Adipose tissue (tissue), 3 donors: ENCODE measurements around the gene GGA1. TPM values are rescaled to one million over a fixed set of nuclear protein-coding genes. Genes with fewer than 3 reads are reported as not detected.
"Not testable (repeated sequence)": the region's sequence is repeated elsewhere in the genome, so short reads cannot be mapped to it uniquely, and the experiment has no call there.

Experiments
- H3K27ac ChIP-seq: one replicate; pipeline ENCODE4 v1.5.1; 2013; ENCODE audit warnings: low read depth, low read length
- WGBS, 3 donors: extraction: QIAGEN DNeasy Blood & Tissue Kit; methylation state at CpG; one replicate each; pipeline ENCODE4 v1.1.7; 2013; 5-methylcytosine and 5-hydroxymethylcytosine counted together
- polyA plus RNA-seq, 3 donors: library from polyadenylated mRNA; stranded (reverse); fragments of 200-250 nt; gene quantifications; one replicate each; pipeline ENCODE4 v1.2.3, GENCODE V29; 2013
- donor health status: healthy with polysubstance abuse.
- donor health status: Bipolar disorder and iron deficiency.
- donor health status: healthy.

The GGA1 gene
- polyA plus RNA-seq, 3 donors, result 24.2 to 33.1 (median 29.8) TPM

- no peak overlapping the region for H3K27ac ChIP-seq
- WGBS, 3 donors, result 17 to 73% (median 59%) methylated on average over 9 of the region's 9 CpGs
These were observed 38.5 kb upstream of the GGA1 start for GRCh38 chr22:37569921-37570660.

DNA sequence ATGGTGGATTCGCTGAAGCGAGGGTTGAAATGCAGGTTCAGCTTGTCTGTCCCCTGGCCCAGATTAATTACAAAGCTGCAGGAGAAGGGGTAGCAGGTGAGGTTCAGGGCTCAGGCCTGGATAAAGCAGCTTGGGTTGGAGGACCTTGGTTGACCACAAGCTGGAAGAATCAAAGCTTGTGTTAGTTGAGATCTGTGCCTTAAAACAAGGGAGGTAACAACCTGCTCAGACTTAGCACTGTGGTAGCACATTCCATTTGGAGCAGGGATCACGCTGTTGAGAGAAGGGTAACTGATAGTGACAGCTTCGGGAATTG, 38.0 kb upstream of the GGA1 start:
- H3K27ac ChIP-seq, result no peak overlapping the region
- WGBS, 3 donors, result 39 to 84% (median 78%) methylated on average over 4 of the region's 4 CpGs

DNA sequence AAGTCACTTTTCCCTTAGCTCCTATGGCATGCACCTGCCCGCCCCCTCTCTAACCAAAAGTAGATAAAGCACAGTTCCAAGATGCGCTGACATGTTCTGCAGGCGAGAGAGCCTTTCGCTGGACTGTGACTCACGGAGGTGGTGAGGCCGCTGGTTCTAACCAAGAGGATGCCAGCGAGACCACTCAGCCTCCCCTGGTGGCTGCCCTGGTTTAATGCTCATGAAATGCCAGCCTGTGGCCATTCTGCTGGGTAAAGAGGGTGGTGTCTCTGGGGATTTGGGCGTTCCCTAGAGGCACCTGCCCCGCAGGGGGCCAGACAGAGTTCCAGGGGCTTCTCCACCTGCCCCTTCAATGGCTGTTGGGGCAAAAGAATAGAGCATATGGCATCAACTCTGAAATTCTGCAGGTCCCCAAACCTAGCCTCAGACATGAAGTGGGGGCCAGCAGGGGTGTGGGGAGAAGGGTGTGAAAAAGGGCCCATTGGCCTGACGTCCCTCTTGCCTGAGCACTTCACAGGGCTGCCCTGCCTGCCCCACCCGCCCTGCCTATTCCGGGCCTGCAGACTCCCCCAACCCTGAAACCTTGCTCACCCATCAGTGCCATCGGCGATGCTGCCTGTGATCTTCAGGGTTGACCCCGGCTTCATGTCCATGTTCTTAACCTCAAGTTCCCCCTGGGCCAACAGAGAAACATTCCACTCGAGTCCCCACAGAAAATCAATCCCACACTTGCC, 37.2 kb upstream of the GGA1 start:
- whole genome bisulfite sequencing, 3 donors, result 46 to 79% (median 72%) methylated on average over 16 of the region's 16 CpGs
- H3K27ac ChIP-seq, result no peak overlapping the region

- WGBS, 3 donors, result 86 to 96% (median 93%) methylated on average over 8 of the region's 8 CpGs
- no peak overlapping the region for H3K27ac ChIP-seq
These were observed 36.7 kb upstream of the GGA1 start for GRCh38 chr22:37571992-37572373.

DNA sequence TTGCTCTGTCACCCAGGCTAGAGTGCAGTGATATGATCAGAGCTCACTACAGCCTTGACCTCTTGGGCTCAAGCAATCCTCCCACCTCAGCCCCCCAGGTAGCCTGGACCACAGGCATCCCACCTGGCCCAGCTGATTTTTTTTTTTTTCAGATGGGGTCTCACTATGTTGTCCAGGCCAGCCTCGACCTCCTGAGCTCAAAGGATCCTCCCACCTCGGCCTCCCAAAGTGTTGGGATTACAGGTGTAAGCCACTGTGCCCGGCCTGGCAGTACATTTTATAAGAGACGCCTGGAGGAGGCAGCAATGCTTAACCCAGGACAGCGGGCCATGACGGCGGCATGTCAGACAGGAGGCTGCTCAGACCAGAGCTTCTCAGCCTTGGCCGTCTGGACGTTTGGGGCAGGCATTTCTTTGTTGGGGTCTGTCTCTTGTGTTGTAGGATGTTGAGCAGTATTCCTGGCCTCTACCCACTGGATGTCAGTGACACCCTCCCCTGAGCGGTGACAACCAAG, 33.1 kb upstream of the GGA1 start:
- H3K27ac ChIP-seq, result no peak overlapping the region
- WGBS, 3 donors, result 71 to 92% (median 91%) methylated on average over 10 of the region's 10 CpGs

DNA sequence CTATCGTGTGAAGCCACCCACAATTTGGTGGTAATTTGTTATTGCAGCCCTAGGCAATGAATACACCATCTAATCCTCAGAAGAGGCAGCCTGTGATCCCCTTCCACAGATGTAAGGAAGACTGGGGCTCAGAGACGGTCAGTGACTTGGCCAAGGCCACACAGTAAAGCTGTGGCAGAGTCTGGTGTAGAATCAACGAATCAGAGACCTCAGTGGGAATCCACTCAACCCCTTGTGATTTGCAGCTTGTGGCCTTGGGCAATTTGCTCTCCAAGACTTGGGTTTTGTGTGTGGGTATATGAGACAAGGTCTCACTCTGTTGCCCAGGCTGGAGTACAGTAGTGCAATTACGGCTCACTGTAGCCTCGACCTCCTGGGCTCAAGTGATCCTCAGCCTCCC, 30.6 kb upstream of the GGA1 start:
- H3K27ac ChIP-seq, result no peak overlapping the region
- 52 to 93% (median 93%) methylated on average over 5 of the region's 5 CpGs for WGBS, 3 donors

DNA sequence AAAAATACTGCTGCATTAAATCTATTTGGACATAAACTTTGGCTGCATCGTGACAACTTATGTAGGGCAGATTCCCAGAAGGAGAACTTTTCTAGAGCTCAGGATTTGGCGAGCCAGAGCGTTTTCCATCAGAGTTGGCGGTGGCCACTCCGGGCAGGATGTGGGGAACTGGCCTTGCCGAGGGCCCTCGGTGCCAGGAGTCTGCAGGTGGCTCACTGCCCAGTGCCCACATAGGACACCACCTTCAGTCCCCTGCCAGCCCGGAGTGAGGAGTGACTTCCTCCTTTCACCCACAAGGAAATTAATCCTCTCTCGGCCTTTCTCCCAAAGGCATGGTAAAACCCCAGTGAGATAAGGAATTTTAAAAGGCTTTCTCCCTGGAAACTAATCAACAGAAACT, 27.1 kb upstream of the GGA1 start:
- WGBS, 3 donors, result 4 to 13% (median 8%) methylated on average over 9 of the region's 9 CpGs
- H3K27ac ChIP-seq, result no peak overlapping the region

DNA sequence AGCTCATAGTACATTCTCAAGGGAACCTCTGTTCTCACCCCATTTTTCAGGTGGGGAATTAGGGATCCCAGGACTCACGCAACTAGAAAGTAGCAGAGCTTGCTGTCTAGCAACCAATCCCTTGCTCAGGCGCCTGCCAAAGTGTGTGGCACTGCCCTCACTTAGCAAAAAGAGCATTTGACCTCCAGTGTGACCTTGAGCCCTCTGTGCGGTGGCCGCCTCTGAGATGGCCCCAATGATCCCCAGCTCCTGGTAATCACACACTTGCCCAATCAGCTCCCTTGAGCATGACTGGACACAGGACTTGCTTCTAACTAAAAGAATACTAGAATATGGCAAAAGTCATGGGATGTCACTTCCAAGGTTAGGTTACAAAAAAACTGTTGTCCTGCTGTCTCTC, 26.1 kb upstream of the GGA1 start:
- H3K27ac ChIP-seq, result no peak overlapping the region
- WGBS, 3 donors, result 50 to 90% (median 82%) methylated on average over 4 of the region's 4 CpGs

- 42 to 68% (median 64%) methylated on average over 11 of the region's 11 CpGs for WGBS, 3 donors
- H3K27ac ChIP-seq, result no peak overlapping the region
These were observed 20.0 kb upstream of the GGA1 start for GRCh38 chr22:37588546-37589215.

DNA sequence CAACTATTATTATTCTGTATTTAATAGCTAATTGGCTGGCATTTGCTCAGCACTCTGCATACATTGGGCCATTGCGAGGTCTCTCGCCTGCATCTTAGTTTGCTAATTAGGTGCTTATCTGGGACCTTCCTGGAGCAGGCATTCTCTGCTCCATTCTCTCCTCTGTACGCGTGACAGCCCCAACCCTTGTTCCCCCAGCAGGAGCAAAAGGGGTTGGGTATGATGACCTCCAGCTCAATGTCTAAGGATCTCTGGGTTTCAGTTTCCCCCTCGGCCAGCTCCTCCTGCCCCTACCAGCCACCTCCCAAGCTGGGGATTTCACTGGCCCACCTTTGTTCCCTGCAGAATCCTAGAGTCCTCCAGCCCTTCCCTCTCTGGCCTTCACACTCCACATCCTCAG, 19.0 kb upstream of the GGA1 start:
- WGBS, 3 donors, result 70 to 93% (median 87%) methylated on average over 5 of the region's 5 CpGs
- H3K27ac ChIP-seq, result no peak overlapping the region

DNA sequence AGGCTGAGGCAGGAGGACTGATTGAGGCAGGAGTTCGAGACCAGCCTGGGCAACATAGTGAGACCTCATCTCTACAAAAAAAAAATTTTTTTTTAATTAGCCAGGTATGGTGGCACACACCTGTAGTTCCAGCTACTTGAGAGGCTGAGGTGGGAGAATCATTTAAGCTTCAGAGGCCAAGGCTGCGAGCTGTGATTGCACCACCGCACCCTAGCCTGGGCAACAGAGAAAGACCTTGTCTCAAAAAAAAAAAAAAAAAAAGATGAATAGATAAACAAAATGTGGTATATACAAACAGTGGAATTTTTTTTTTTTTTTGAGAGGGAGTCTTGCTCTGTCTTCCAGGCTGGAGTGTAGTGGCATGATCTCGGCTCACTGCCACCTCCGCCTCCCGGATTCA, 17.6 kb upstream of the GGA1 start:
- WGBS, 3 donors, result 88 to 95% (median 89%) methylated on average over 6 of the region's 6 CpGs
- not testable (repeated sequence) for H3K27ac ChIP-seq

DNA sequence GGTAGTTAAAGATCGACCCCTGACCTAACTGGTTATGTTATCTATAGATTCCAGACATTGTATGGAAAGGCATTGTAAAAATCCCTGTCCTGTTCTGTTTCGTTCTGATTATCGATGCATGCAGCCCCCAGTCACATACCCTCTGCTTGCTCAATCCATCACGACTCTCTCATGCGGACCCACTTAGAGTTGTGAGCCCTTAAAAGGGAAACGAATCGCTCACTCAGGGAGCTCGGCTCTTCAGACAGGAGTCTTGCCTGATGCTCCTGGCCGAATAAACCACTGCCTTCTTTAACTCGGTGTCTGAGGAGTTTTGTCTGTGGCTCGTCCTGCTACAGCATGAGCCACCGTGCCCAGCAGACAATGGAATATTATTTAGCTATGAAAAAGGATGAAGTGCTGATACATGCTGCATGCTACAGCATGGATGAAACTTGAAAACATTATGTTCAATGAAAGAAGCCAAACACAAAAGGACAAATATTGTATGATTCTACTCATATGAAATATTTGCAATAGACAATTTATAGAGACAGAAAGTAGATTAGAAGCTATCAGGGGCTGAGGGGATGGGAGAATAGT, 16.7 kb upstream of the GGA1 start:
- 82 to 85% (median 84%) methylated on average over 12 of the region's 12 CpGs for WGBS, 3 donors
- H3K27ac ChIP-seq, result no peak overlapping the region

DNA sequence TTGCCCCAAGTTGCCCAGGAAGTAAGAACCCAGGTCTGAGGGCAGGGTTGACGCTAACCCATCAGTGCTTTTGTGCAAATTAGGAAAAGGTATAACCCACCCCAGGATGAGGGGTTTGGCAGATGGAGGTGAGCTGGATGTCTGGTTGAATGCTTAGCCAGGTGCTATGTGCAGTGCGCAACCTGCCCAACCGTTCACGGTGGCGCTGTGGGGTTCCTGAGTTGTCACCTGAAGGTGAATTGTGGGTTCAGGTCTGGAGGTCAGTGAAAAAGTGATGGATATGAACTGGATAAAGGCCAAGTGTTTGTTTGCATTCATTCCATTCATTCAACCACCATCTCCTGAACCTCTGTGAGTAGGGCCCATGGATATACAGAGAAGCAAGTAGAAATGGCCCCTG, 14.4 kb upstream of the GGA1 start:
- H3K27ac ChIP-seq, result no peak overlapping the region
- WGBS, 3 donors, result 71 to 94% (median 93%) methylated on average over 5 of the region's 5 CpGs

GRCh38 chr22:37599153-37599552, 9.5 kb upstream of the GGA1 start:
- no peak overlapping the region for H3K27ac ChIP-seq
- WGBS, 3 donors, result 48 to 63% (median 60%) methylated on average over 4 of the region's 4 CpGs

GRCh38 chr22:37601203-37601539, 7.5 kb upstream of the GGA1 start:
- H3K27ac ChIP-seq, result no peak overlapping the region
- WGBS, 3 donors, result 29 to 73% (median 59%) methylated on average over 4 of the region's 4 CpGs

- H3K27ac ChIP-seq, result no peak overlapping the region
- 16 to 59% (median 55%) methylated on average over 14 of the region's 14 CpGs for WGBS, 3 donors
These were observed 6.8 kb upstream of the GGA1 start for GRCh38 chr22:37601540-37602442.

- H3K27ac ChIP-seq, result not testable (repeated sequence)
- WGBS, 3 donors, result 84 to 94% (median 92%) methylated on average over 5 of the region's 5 CpGs
These were observed 5.9 kb upstream of the GGA1 start for GRCh38 chr22:37602546-37603277.

DNA sequence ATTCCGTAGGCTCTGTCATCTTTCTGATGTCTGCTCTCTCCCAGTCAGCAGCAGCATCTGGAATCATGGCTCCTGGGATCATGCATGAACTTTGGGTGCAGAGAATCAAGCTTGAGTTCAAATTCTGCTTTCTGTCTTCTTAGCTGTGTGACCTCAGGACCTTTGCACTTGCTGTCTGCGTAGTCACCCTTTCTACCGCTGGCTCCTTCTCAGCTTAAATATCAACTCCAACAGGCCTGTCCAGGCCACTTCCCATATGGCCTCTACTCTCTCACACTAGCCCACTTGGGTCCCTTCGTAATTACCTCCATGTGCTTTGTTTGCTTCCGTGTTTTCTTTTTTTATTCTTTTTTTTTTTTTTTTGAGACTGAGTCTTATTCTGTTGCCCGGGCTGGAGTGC, 4.6 kb upstream of the GGA1 start:
- WGBS, 3 donors, result 90 to 95% (median 92%) methylated on average over 6 of the region's 6 CpGs
- H3K27ac ChIP-seq, result no peak overlapping the region
